GM12878 (cell line): ENCODE measurements around the gene PPRC1. TPM values are rescaled to one million over a fixed set of nuclear protein-coding genes. Genes with fewer than 3 reads are reported as not detected.

Experiments
- ATAC-seq: fragments of 200-7000 bp; cut with Tn5 transposase; 3 replicates; pipeline ENCODE4 v1.9.1; 2020; ENCODE audit warnings: mild to moderate bottlenecking, moderate library complexity
- BruUV-seq: library from RNA; stranded (reverse); fragments of 400-500 nt; replicated peaks from 2 replicates; lab custom pipeline; 2021; lab: Mats Ljungman, UMichigan
- CTCF ChIA-PET: fragments of 300-600 bp; sonication (Branson Sonifier 250); formaldehyde crosslinking; extraction: SDS; loops from one replicate; lab custom pipeline; 2021; ENCODE audit warnings: inconsistent platforms; lab: Yijun Ruan, JAX
- POLR2A ChIA-PET: fragments of 350-600 bp; formaldehyde crosslinking; extraction: SDS; loops from one replicate; lab custom pipeline; 2021; ENCODE audit warnings: inconsistent platforms; lab: Charles Lee
- RAD21 ChIA-PET: fragments of 300-600 bp; sonication (Branson Sonifier 250); formaldehyde crosslinking; loops from one replicate; lab custom pipeline; 2023; ENCODE audit warnings: antibody characterized with exemption; ENCODE audit not compliant: unreplicated experiment; lab: Charles Lee
- SMC1A ChIA-PET: fragments of 300-600 bp; sonication (Branson Sonifier 250); formaldehyde crosslinking; loops from one replicate; lab custom pipeline; 2023; ENCODE audit not compliant: unreplicated experiment, uncharacterized antibody; lab: Charles Lee
- DNase-seq: peaks from one replicate; pipeline ENCODE4 v3.0.0-alpha.2; 2011; ENCODE audit warnings: low read depth, low spot score
- FAIRE-seq: peaks from 3 replicates; lab custom pipeline; 2011; peaks lifted over from hg19 to GRCh38; lab: Jason Lieb, UNC
- H2AFZ ChIP-seq: 2 replicates; pipeline ENCODE4 v1.6.0; 2011; ENCODE audit warnings: low read depth, low read length, control low read depth; ENCODE audit not compliant: control insufficient read depth
- H3K27ac ChIP-seq: 2 replicates; pipeline ENCODE4 v1.5.1; 2011; ENCODE audit warnings: control low read depth; ENCODE audit not compliant: control insufficient read depth, insufficient read depth
- H3K27me3 ChIP-seq, 2 experiments: replicated peaks in 1 of 2; 2 replicates each; pipeline versions ENCODE4 v1.6.0 to v1.6.1; 2011; ENCODE audit warnings: low read length in 1 of 2; ENCODE audit not compliant: control insufficient read depth in 2 of 2, insufficient read depth in 2 of 2
- H3K36me3 ChIP-seq, 2 experiments: 2 replicates each; pipeline ENCODE4 v1.5.1; 2011; ENCODE audit warnings: low read length in 1 of 2; ENCODE audit not compliant: control insufficient read depth in 2 of 2, insufficient read depth in 2 of 2
- H3K4me1 ChIP-seq: 2 replicates; pipeline ENCODE4 v1.6.1; 2011; ENCODE audit warnings: mild to moderate bottlenecking, low read length, moderate library complexity, mixed read lengths; ENCODE audit not compliant: control insufficient read depth, insufficient read depth
- H3K4me2 ChIP-seq: 2 replicates; pipeline ENCODE4 v1.6.0; 2011; ENCODE audit warnings: control low read depth; ENCODE audit not compliant: control insufficient read depth, insufficient read depth
- H3K4me3 ChIP-seq: fragments of 200-600 bp; sonication (generic); 2 replicates; pipeline ENCODE4 v1.5.1; 2016
- H3K79me2 ChIP-seq: 2 replicates; pipeline ENCODE4 v1.6.0; 2011; ENCODE audit warnings: low read length; ENCODE audit not compliant: control insufficient read depth, insufficient read depth
- H3K9ac ChIP-seq: 2 replicates; pipeline ENCODE4 v1.8.0; 2011; ENCODE audit warnings: low read length, control low read depth, mixed read lengths; ENCODE audit not compliant: control insufficient read depth, insufficient read depth
- H3K9me3 ChIP-seq: replicated peaks from 3 replicates; pipeline ENCODE4 v1.5.1; 2011; ENCODE audit warnings: mild to moderate bottlenecking, low read length; ENCODE audit not compliant: control insufficient read depth, insufficient read depth
- H4K20me1 ChIP-seq: 2 replicates; pipeline ENCODE4 v1.6.0; 2011; ENCODE audit not compliant: control insufficient read depth, insufficient read depth
- CHD2 ChIP-seq: IDR thresholded peaks from 2 replicates; pipeline ENCODE4 v1.6.1; 2011; ENCODE audit warnings: low read depth, low read length, improper control_type of control experiment, borderline replicate concordance
- POLR2AphosphoS2 ChIP-seq: IDR thresholded peaks from 2 replicates; pipeline ENCODE4 v1.6.1; 2011; ENCODE audit warnings: low read depth, mild to moderate bottlenecking, low read length, improper control_type of control experiment, moderate library complexity
- SMAD1 ChIP-seq: fragments of 450-650 bp; IDR thresholded peaks from 2 replicates; pipeline ENCODE4 v1.6.1; 2018; ENCODE audit warnings: mild to moderate bottlenecking, low read depth; ENCODE audit not compliant: partially characterized antibody
- YBX1 ChIP-seq: fragments of 450-650 bp; IDR thresholded peaks from 2 replicates; pipeline ENCODE4 v1.6.1; 2016; ENCODE audit warnings: antibody characterized with exemption
- WGBS: methylation state at CpG from one replicate; pipeline ENCODE4 v1.1.6; 2016; ENCODE audit warnings: low lambda C conversion rate; ENCODE audit not compliant: insufficient replicate concordance, insufficient coverage; ENCODE audit errors: missing lambda C conversion rate; 5-methylcytosine and 5-hydroxymethylcytosine counted together
- in situ Hi-C: fragments of 300-500 bp; cut with MboI; formaldehyde crosslinking; loops from 9 replicates; pipeline ENCODE4 v1.14.3; 2018; ENCODE audit warnings: mixed read lengths
- intact Hi-C: fragments of 100-400 bp; cut with micrococcal nuclease; formaldehyde crosslinking; loops from one replicate; pipeline ENCODE4 v1.14.2; 2022; ENCODE audit not compliant: unreplicated experiment
- polyA plus RNA-seq, 11 experiments: library from polyadenylated mRNA; depleted of rRNA in 4 of 11; unstranded in 6 of 11; stranded (reverse) in 5 of 11; fragments of >200 nt; fragmentation: Nextera tagmentation in 4 of 11; fragmentation: Illumina TruSeq in 1 of 11; extraction: Ambion mirVana in 4 of 11; extraction: Trizol in 1 of 11; gene quantifications; 1 replicate in 1 of 11; 2 replicates in 10 of 11; pipeline versions ENCODE4 v1.2.1 to v1.2.3, GENCODE V29; 2011 to 2016; ENCODE audit warnings: inconsistent platforms in 2 of 11, missing spikeins in 2 of 11, low read depth in 1 of 11
- total RNA-seq, 4 experiments: library from RNA; depleted of rRNA in 3 of 4; stranded (reverse); fragments of >200 nt in 3 of 4; fragmentation: Illumina TruSeq in 1 of 4; extraction: Trizol in 1 of 4; gene quantifications; 2 replicates each; pipeline versions ENCODE4 v1.2.1 to v1.2.3, GENCODE V29; 2013 to 2021

PPRC1 gene
- total and polyA plus RNA-seq, 10 of the 15 experiments (the other 5 are each of a cell fraction or from before 2014, with no cell fraction given), result 13.1 to 69.8 (median 32.4) TPM

- Histone ChIP-seq H3K36me3 (peaks cover 0 to 3% of the 10 kb centered on the region in 2 experiments; a peak in 2 of 4 replicates), H2AFZ (peak overlapping the region; percentile 100), H3K4me3 (peak overlapping the region; percentile 93), H3K79me2 (peaks cover 46% of the 10 kb centered on the region), H3K9me3 (no peaks in the 10 kb centered on the region), H3K4me1 (peaks cover 10% of the 10 kb centered on the region), H3K27me3 (no peaks in the 10 kb centered on the region), H3K27ac (peak overlapping the region; percentile 50; the same call in 1 of the 2 replicates), H3K9ac (peak overlapping the region; percentile 57; the same call in 1 of the 2 replicates), H4K20me1 (no peaks in the 10 kb centered on the region), H3K4me2 (peak overlapping the region; percentile 89)
- ATAC-seq, result no peak
- intact Hi-C loops (loop anchor here (1.0 kb wide), 2 partner anchors 12 to 20 kb away; partner anchors contain the start of genes LDB1 and NOLC1), in situ Hi-C loops (no loop called here)
- no TSS peak for BruUV-seq
- CTCF ChIA-PET, result interaction anchor here (0.8 to 3.2 kb wide), 18 partner anchors 10 to 320 kb away, joined by 3 to 24 read pairs (median 3); partner anchors contain the start of genes CUEDC2 and NOLC1
- POLR2A ChIA-PET, result interaction anchor here (0.6 to 2.9 kb wide), 5 partner anchors 13 to 548 kb away, joined by 4 to 19 read pairs (median 6); partner anchors contain the start of genes GBF1 and NOLC1
- SMC1A ChIA-PET, result interaction anchor here (0.8 to 3.0 kb wide), 10 partner anchors 8 to 219 kb away, joined by 3 to 16 read pairs (median 4); partner anchors contain the start of gene NOLC1
- RAD21 ChIA-PET, result interaction anchor here (0.6 to 1.6 kb wide), 3 partner anchors 17 to 20 kb away, joined by 3 to 6 read pairs (median 3); partner anchors contain the start of gene NOLC1
- FAIRE-seq, result no peak
- DNase-seq, result no peak
- 29% methylated on average over 8 of the region's 8 CpGs for WGBS
- TF ChIP-seq SMAD1 (no peak), POLR2AphosphoS2 (0 out of 2 replicates have a peak, but pooled peaks have one; percentile 6), CHD2 (no peak), YBX1 (0 out of 2 replicates have a peak, but pooled peaks have one; percentile 36)
Observed at GRCh38 chr10:102132193-102132562, 662 bp upstream of the PPRC1 start.
